GM18502 (cell line): ENCODE data around the gene CEP72.
"Not testable (repeated sequence)": the region's sequence is repeated elsewhere in the genome, so short reads cannot be mapped to it uniquely, and the experiment has no call there.

Experiments used
- ATAC-seq: cut with Tn5 transposase; IDR thresholded peaks from one replicate; pipeline ENCODE4 v1.9.1; 2021; ENCODE audit warnings: mild to moderate bottlenecking; ENCODE audit not compliant: unreplicated experiment, poor library complexity

The CEP72 gene

DNA sequence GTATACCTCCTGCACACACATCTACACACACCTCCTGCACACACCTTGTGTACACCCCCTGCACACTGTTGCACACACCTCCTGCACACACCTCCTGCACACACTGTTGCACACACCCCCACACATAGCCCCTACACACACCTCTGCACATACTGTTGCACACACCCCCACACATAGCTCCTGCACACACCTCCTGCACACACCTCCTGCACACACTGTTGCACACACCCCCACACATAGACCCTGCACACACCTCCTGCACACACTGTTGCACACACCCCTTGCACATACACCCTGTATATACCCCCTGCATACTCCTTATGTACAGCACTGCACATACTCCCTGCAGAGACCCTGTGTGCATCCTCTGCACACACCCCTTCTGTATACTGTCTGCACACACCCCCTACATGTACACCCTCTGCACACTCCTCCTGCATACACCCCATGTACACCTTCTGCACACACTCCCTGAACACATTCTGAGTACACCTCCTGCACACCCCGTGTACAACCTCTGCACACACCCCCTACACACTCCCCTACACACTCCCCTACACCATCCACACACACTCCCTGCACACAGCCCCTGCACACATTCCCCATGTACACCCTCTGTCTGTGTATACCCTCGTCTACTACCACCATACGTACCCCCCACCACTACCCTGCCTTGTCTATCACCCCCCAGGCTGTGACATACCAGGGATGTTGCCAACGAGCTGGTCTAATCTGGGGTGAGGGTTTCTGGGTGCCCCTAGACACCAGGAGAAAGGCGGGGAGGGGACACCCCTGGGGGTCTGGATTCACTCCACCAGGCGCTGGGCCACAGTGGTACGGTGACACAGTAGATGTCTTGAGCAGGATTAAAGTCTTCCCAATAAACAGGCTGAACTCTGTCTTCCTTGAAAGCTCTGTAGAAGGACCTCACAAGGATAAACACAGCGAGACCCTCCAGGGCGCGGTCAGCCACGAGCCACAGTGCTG is 1.1 kb upstream of the CEP72 start:
- ATAC-seq: no peak

GRCh38 chr5:612498-613424 is 621 bp downstream of the CEP72 start:
- peak; percentile 35 for ATAC-seq

DNA sequence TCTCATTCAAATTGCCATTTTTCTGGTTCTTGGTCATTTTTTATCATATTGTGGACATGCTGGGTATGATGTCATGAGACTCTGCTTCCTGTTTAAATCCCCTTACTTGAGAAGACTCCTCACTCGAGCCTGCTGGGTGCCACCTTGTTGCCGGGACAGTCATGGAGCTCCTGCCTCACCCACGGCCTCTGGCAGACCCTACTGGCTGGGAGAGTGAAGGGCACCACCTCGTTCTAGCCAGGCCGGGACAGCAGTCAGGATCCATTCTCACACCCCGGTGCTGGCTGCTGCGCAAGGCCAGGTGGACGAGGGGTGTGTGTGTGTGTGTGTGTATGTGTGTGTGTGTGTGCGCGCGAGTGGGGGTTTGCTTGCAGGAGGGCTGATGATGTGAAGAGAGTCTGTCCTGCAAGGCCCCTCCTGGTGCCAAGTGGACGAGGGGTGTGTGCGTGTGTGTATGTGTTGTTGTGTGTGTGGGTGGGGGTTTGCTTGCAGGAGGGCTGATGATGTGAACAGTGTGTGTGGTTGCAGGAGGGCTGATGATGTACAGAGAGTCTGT is 4.4 kb downstream of the CEP72 start:
- ATAC-seq: no peak

- ATAC-seq: no peak
Measured at GRCh38 chr5:617896-618295, 5.8 kb downstream of the CEP72 start.

GRCh38 chr5:618450-618849 is 6.3 kb downstream of the CEP72 start:
- no peak for ATAC-seq

GRCh38 chr5:619444-619843 is 7.3 kb downstream of the CEP72 start:
- ATAC-seq: no peak

- ATAC-seq: no peak
Measured at GRCh38 chr5:620152-620551, 8.0 kb downstream of the CEP72 start.

- no peak for ATAC-seq
Measured at GRCh38 chr5:620586-621180, 8.5 kb downstream of the CEP72 start.

DNA sequence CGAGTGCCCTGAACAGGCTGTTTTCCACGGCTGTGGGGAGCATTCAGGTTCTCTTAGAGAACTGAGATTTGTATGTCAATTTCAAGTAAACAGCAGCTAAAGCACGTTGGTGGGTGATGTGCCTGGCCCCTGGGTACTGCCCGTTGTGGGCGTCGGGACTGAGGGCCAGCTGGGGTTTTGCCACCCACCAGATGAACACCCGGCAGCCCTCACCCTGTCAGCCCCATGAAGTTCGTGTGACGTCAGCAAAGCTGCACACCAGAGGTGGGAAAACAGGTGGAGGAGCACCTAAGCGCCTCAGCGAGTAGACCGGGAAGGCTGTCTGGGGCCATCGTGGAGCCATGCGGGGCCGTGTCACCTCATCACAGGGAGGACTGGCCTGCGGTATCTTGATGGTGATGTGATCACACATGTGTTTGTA is 9.2 kb downstream of the CEP72 start:
- no peak for ATAC-seq

DNA sequence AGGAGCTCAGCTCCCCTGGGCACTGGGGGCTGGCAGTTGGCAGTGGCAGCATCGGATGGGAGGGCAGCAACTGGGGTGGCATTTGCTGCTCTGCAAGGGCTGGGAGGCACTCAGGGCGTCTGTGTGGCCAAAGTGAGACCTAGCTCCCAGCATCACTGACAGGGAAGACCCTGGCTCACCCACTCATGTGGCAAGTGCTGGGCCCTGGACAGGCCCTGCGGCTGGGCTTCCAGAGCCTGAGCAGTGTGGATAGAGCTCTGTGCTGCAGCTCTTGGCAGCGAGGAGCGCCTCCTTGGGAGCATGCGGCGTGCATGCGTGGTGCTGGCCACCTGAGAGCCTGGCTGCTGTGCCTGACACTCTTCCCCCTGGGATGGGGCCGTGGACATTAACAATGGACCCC is 10.2 kb downstream of the CEP72 start:
- ATAC-seq: no peak

DNA sequence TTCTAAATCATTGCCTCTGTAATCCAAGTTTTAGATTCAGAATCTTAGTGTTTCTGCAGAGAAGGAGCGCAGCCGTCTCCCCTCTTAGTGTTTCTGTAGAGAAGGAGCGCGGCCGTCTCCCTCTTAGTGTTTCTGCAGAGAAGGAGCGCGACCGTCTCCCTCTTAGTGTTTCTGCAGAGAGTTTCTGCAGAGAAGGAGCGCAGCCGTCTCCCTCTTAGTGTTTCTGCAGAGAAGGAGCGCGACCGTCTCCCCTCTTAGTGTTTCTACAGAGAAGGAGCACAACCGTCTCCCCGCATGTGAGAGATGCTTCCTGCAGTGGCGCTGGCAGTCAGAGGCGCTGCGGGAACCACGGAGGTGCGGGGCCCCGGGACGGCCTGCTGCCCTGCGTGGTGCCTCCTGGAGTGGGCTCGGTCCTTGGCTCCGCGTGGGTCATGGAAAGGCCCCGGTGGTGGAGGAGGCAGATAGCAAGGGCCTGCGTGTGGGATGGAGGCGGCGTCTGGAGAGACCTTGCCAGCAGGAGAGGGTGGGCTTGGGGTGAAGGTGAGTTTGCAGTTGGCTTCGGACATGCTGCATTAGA is 10.9 kb downstream of the CEP72 start:
- no peak for ATAC-seq

GRCh38 chr5:623531-623930 is 11.4 kb downstream of the CEP72 start:
- no peak for ATAC-seq

GRCh38 chr5:624118-624950 is 12.2 kb downstream of the CEP72 start:
- ATAC-seq: no peak

DNA sequence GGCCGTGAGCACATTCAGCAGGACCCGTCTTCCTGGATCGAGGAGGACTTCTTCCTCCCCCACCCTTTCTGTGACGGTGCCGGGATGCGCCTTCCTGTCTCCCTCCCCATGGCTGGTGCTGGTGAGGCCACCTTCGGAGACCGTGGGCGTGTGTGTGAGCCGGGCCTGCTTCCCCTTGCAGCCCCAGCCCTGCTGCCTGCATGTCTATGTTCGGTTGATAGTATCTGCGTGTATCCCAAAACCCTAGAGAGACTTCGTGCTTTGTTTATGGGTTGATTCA is 12.8 kb downstream of the CEP72 start:
- no peak for ATAC-seq

DNA sequence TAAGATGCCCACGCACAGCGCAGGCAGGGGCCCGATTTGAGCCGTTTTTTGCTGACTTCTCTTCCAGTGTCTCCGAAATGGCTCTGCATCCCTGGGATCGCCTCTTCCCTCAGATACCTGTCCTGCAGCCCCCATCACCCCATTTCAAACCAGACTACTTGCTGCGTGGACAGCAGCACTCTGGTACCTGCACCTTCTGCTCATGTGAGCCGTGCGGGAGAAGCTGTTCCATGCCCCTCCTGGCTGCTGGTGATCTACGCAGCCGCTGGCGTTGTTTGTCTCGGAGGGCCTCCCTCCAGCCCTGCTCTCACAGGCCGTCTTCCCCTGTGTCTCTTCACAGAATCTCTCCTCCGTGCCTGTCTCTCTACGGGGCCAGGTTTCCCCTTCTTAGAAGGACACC is 13.4 kb downstream of the CEP72 start:
- ATAC-seq: no peak

DNA sequence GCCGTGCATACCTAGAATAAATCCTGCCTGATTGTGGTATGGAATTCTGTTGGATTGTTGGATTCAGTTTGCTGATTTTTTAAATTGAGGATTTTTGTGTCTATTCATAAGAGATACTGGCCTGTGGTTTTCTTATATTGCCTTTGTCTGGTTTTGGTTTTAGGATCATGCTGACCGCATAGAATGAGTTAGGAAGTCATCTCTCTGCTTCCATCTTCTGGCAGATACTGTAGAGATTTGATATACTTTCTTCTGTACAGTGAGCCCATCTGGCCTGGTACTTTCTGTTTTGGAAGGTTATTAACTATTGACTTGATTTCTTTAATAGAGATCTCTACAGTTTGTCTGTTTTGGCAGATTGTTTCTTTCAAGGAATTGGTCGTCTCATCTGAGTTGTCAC is 14.7 kb downstream of the CEP72 start:
- ATAC-seq: no peak

DNA sequence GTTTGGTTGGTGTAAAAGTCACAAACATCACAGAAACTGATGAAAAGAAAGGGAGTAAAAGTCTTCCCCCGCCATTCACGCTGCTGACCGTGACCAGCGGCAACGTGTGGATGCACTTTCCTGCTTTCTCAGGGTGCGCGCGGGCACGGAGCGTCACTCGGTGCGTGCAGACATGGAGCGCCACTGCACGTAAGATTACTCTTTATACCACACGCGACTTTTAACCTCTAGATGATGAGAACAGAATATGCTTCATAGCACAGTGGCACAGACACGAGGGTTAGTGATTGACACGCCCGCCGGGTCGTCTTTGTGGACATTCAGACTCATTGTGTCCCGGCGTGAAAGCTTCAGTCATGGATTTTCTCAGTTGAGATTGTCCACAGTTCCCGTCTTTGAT is 15.7 kb downstream of the CEP72 start:
- no peak for ATAC-seq

DNA sequence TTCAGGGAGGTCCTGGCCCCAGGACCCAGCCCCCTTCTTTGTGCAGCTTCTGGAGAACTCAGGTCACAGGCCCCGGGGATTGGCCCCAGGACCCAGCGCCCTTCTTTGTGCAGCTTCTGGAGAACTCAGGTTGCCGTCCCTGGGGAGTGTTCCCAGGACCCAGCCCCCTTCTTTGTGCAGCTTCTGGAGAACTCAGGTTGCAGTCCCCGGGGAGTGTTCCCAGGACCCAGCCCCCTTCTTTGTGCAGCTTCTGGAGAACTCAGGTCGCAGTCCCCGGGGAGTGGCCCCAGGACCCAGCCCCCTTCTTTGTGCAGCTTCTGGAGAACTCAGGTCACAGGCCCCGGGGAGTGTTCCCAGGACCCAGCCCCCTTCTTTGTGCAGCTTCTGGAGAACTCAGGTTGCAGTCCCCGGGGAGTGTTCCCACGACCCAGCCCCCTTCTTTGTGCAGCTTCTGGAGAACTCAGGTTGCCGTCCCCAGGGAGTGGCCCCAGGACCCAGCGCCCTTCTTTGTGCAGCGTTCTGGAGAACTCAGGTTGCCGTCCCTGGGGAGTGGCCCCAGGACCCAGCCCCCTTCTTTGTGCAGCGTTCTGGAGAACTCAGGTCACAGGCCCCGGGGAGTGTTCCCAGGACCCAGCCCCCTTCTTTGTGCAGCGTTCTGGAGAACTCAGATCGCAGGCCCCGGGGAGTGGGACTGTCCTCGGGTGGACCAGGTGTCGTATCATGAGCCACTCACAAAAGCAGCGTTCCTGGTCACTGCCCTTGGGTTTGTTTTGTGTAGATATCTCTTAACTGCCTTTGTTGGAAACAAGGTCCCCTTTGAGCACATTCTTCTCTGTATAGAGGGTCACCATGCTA is 16.4 kb downstream of the CEP72 start:
- ATAC-seq: not testable (repeated sequence)
